Smooth muscle cell (in vitro differentiated cells): Measurements from ENCODE around the gene JHY. TPM values are rescaled to one million over a fixed set of nuclear protein-coding genes. Genes with fewer than 3 reads are reported as not detected.
A peak's percentile ranks its signal among the peaks of the same experiment; 100 is the strongest.

Experiments
- DNase-seq: peaks from one replicate; lab custom pipeline; 2025; ENCODE audit not compliant: unreplicated experiment; lab: John Stamatoyannopoulos, UW
- H2AFZ ChIP-seq: fragments of 200-600 bp; sonication (generic); 2 replicates; pipeline ENCODE4 v1.6.0; 2016; ENCODE audit warnings: antibody characterized with exemption, low read depth, mild to moderate bottlenecking
- H3F3A ChIP-seq: fragments of 200-600 bp; sonication (generic); 2 replicates; pipeline ENCODE4 v1.6.0; 2017; ENCODE audit warnings: antibody characterized with exemption, low read depth
- H3K27ac ChIP-seq: fragments of 200-600 bp; sonication (generic); 2 replicates; pipeline ENCODE4 v1.5.1; 2016; ENCODE audit warnings: low read depth, mild to moderate bottlenecking
- H3K27me3 ChIP-seq: fragments of 200-600 bp; sonication (generic); 2 replicates; pipeline ENCODE4 v1.6.1; 2016; ENCODE audit warnings: low read depth, mild to moderate bottlenecking
- H3K36me3 ChIP-seq: fragments of 200-600 bp; sonication (generic); 2 replicates; pipeline ENCODE4 v1.5.1; 2016; ENCODE audit warnings: low read depth
- H3K4me1 ChIP-seq: fragments of 200-600 bp; sonication (generic); 2 replicates; pipeline ENCODE4 v1.5.1; 2016; ENCODE audit warnings: low read depth
- H3K4me2 ChIP-seq: fragments of 200-600 bp; sonication (generic); 2 replicates; pipeline ENCODE4 v1.6.0; 2016; ENCODE audit warnings: mild to moderate bottlenecking
- H3K4me3 ChIP-seq: fragments of 200-600 bp; sonication (generic); 2 replicates; pipeline ENCODE4 v1.5.1; 2016; ENCODE audit warnings: mild to moderate bottlenecking
- H3K79me2 ChIP-seq: fragments of 200-600 bp; sonication (generic); 2 replicates; pipeline ENCODE4 v1.6.0; 2016; ENCODE audit warnings: low read depth, mild to moderate bottlenecking
- H3K9ac ChIP-seq: fragments of 200-600 bp; sonication (generic); 2 replicates; pipeline ENCODE4 v1.6.0; 2016; ENCODE audit warnings: low read depth
- H3K9me3 ChIP-seq: fragments of 200-600 bp; sonication (generic); replicated peaks from 2 replicates; pipeline ENCODE4 v1.5.1; 2016; ENCODE audit warnings: low read depth
- H4K20me1 ChIP-seq: fragments of 200-600 bp; sonication (generic); 2 replicates; pipeline ENCODE4 v1.6.0; 2016; ENCODE audit warnings: low read depth
- WGBS: methylation state at CpG from one replicate; pipeline ENCODE4 v1.1.7; 2016; ENCODE audit warnings: low lambda C conversion rate; 5-methylcytosine and 5-hydroxymethylcytosine counted together
- polyA plus RNA-seq: library from polyadenylated mRNA; unstranded; fragments of >200 nt; fragmentation: Nextera tagmentation; extraction: Ambion mirVana; gene quantifications from 2 replicates; pipeline ENCODE4 v1.2.1, GENCODE V29; 2016
- total RNA-seq: library from RNA; depleted of rRNA; stranded (reverse); fragments of >200 nt; gene quantifications from 2 replicates; pipeline ENCODE4 v1.2.3, GENCODE V29; 2014
- TF ChIP-seq, protein P1 (sequence below): fragments of 200-600 bp; sonication (generic); IDR thresholded peaks from 2 replicates; pipeline ENCODE4 v1.5.1; 2017; ENCODE audit warnings: borderline replicate concordance, mild to moderate bottlenecking, antibody characterized with exemption; ENCODE audit not compliant: insufficient read depth, poor library complexity, severe bottlenecking

JHY gene
- total and polyA plus RNA-seq, 2 experiments from 2014 or later = 3.7 to 4.6 TPM

DNA sequence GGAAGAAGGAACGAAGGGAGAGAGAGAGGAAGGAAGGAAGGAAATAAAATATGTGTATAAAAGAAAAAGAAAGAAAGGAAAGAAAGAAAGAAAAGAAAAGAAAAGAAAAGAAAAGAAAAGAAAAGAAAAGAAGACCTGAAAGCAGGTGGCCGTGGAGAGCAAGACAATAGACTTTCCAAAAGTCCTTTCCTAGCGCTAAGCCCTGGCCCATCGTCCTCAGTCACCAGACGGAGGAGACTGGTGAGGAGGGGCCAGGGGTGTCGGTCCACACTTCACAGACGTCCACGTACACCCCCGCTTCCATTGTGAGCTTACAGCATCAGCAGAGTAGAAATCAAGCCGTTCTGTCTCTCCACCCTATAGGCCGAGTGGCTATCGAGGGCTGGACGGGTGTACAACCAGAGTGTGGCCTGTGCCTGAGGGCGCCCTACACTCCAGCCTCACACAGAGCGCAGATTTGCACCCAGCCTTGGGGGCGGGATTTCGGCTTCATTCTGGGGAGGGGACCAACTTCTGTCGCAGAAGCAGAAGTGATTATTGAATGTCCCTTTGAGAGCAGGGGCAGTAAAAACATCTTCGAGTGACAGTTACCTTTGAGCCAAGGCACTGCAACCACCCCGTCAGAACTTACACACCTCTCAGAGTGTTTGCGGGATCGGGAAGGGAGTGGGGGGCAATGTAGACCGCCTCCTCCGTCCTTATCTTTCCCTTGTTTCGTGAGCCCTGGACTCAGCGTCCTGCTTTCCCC, 101.1 kb downstream of the JHY start:
- Histone ChIP-seq H3K27me3 (peaks cover 100% of the 10 kb centered on the region), H3K4me1 (peaks cover 3% of the 10 kb centered on the region), H3K4me3 (peak overlapping the region; percentile 86), H3F3A (no peaks in the 10 kb centered on the region), H2AFZ (peak overlapping the region; percentile 98), H3K9ac (no peak overlapping the region), H3K79me2 (no peaks in the 10 kb centered on the region), H4K20me1 (no peaks in the 10 kb centered on the region), H3K4me2 (peak overlapping the region; percentile 99), H3K27ac (no peak overlapping the region), H3K36me3 (no peaks in the 10 kb centered on the region), H3K9me3 (no peaks in the 10 kb centered on the region)
- TF ChIP-seq, protein P1, sequence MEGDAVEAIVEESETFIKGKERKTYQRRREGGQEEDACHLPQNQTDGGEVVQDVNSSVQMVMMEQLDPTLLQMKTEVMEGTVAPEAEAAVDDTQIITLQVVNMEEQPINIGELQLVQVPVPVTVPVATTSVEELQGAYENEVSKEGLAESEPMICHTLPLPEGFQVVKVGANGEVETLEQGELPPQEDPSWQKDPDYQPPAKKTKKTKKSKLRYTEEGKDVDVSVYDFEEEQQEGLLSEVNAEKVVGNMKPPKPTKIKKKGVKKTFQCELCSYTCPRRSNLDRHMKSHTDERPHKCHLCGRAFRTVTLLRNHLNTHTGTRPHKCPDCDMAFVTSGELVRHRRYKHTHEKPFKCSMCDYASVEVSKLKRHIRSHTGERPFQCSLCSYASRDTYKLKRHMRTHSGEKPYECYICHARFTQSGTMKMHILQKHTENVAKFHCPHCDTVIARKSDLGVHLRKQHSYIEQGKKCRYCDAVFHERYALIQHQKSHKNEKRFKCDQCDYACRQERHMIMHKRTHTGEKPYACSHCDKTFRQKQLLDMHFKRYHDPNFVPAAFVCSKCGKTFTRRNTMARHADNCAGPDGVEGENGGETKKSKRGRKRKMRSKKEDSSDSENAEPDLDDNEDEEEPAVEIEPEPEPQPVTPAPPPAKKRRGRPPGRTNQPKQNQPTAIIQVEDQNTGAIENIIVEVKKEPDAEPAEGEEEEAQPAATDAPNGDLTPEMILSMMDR = no peak
- DNase-seq = no peak
- WGBS = 19% methylated on average over 26 of the region's 26 CpGs

DNA sequence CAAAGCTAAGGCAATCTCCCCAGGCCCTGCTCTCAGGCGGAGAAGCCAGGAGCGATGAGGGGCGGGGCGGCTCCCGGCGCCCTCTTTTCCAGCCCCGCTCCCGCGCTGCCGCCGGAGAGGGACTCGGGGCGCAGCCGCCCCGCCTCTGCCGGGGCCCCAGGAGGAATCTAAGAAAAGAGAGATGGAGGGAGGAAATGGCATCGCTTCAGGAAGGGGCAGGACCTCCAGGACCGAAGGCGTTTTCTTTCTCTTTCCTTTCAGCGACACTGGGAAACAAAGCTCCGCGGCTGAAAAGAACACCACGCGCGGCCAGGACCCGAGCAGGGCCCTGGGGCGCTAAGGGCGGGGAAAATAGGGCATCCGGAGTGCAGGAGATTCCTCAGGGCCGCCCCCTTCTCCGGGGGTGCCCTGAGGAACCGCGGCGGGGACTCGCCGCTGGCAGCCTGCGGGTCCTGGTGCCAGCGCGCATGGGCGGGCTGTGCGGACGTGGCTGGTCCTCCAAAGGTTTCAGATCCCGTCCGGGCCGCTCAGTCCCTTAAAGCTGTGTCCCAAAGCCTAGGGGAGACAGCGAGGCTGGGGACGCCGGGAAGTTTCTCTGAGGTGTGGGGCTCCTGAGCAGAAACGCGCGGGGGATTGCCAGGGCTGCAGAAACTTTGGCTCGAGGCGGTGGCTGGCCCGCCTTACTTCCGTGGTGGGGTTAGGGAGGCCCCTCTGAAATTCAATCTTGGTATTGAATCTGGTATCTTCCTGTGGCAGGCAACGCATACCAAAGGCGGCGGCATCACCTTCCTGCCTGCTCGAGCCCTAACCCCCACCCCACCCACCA, 101.8 kb downstream of the JHY start:
- H3K9ac ChIP-seq = no peak overlapping the region
- no peak for DNase-seq
- 2% methylated on average over 55 of the region's 59 CpGs for WGBS

DNA sequence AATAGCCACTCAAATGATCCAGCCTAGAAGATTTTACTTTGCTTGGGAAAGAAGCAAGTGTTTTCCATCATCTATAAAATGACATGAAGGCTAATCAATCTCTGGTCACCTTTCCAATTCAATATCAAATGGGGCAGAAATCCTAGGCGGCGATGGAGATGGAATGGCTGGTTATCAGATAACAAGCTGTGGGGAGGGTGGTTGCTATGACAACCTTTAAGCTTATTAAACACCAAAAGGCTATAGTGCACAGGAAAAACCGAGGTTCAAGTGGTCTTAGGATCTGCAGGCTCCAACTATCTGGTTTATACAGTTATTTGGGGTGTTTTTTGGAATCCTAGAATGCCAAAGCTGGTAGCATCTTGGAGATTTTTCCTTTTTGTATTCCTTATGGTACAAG, 113.0 kb downstream of the JHY start:
- no peaks in the 10 kb centered on the region for H3K4me1 ChIP-seq
- no peak overlapping the region for H3K27ac ChIP-seq
- no peaks in the 10 kb centered on the region for H4K20me1 ChIP-seq
- H3K27me3 ChIP-seq = peaks cover 42% of the 10 kb centered on the region
- no peak overlapping the region for H3K4me3 ChIP-seq
- 71% methylated on average over 3 of the region's 3 CpGs for WGBS
- no peaks in the 10 kb centered on the region for H3K79me2 ChIP-seq
- no peak overlapping the region for H3K4me2 ChIP-seq
- H3K9me3 ChIP-seq = no peaks in the 10 kb centered on the region
- no peak overlapping the region for H2AFZ ChIP-seq
- H3F3A ChIP-seq = no peaks in the 10 kb centered on the region
- H3K36me3 ChIP-seq = no peaks in the 10 kb centered on the region
- TF ChIP-seq, protein P1 = no peak
- no peak overlapping the region for H3K9ac ChIP-seq
- no peak for DNase-seq

More for the DNA sequence above, 101.8 kb downstream of the JHY start:
- Histone ChIP-seq H4K20me1 (no peaks in the 10 kb centered on the region), H3K9me3 (no peaks in the 10 kb centered on the region), H3K4me3 (peak overlapping the region; percentile 86), H3K79me2 (no peaks in the 10 kb centered on the region), H3K27me3 (peaks cover 94% of the 10 kb centered on the region), H3K36me3 (no peaks in the 10 kb centered on the region), H3K4me2 (peak overlapping the region; percentile 99), H3K4me1 (no peaks in the 10 kb centered on the region), H3F3A (no peaks in the 10 kb centered on the region), H3K27ac (no peak overlapping the region), H2AFZ (peak overlapping the region; percentile 98)
- TF ChIP-seq, protein P1 = no peak
